ENCODE data around the gene RNU6-9. TPM values are rescaled to one million over a fixed set of nuclear protein-coding genes. Genes with fewer than 3 reads are reported as not detected.
A peak's percentile ranks its signal among the peaks of the same experiment; 100 is the strongest.

Gene RNU6-9
- total RNA-seq, 4 donors from 2014 or later: not detected

DNA sequence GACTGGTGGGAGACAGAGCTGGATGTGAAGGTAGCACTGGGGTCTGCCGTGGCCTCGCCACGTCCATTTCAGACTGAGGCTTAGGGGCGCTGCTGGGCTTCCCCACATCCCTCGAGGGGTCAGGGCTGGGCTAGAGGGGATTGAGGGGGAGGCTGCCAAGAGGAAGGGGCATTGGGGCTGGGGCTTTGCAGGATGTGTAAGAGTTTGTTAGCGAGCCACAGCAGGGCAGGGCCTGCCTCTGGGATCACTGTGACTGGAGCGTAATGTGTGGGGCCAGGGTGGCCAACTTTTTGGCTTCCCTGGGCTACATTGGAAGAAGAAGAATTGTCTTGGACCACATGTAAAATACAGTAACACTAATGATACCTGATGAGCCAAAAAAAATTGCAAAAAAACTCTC lies 46.6 kb downstream of the RNU6-9 start:
- Histone ChIP-seq H3K4me1 (peaks cover 49% of the 10 kb centered on the region), H3K27ac (no peak overlapping the region), H3K9me3 (no peaks in the 10 kb centered on the region), H3K4me3 (no peak overlapping the region), H3K36me3 (no peaks in the 10 kb centered on the region), H3K27me3 (no peaks in the 10 kb centered on the region)
- TF ChIP-seq POLR2AphosphoS5 (IDR thresholded peaks at IDR 0.05) (no peak), POLR2A (IDR thresholded peaks at IDR 0.05) (no peak), EP300 (IDR thresholded peaks at IDR 0.05) (no peak)
- TF ChIP-seq, protein P1, sequence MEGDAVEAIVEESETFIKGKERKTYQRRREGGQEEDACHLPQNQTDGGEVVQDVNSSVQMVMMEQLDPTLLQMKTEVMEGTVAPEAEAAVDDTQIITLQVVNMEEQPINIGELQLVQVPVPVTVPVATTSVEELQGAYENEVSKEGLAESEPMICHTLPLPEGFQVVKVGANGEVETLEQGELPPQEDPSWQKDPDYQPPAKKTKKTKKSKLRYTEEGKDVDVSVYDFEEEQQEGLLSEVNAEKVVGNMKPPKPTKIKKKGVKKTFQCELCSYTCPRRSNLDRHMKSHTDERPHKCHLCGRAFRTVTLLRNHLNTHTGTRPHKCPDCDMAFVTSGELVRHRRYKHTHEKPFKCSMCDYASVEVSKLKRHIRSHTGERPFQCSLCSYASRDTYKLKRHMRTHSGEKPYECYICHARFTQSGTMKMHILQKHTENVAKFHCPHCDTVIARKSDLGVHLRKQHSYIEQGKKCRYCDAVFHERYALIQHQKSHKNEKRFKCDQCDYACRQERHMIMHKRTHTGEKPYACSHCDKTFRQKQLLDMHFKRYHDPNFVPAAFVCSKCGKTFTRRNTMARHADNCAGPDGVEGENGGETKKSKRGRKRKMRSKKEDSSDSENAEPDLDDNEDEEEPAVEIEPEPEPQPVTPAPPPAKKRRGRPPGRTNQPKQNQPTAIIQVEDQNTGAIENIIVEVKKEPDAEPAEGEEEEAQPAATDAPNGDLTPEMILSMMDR (IDR thresholded peaks at IDR 0.05): no peak
- WGBS: 96% methylated on average over 7 of the region's 7 CpGs
- no peak for DNase-seq (ENCODE audit: low spot score in 2 of 2)

DNA sequence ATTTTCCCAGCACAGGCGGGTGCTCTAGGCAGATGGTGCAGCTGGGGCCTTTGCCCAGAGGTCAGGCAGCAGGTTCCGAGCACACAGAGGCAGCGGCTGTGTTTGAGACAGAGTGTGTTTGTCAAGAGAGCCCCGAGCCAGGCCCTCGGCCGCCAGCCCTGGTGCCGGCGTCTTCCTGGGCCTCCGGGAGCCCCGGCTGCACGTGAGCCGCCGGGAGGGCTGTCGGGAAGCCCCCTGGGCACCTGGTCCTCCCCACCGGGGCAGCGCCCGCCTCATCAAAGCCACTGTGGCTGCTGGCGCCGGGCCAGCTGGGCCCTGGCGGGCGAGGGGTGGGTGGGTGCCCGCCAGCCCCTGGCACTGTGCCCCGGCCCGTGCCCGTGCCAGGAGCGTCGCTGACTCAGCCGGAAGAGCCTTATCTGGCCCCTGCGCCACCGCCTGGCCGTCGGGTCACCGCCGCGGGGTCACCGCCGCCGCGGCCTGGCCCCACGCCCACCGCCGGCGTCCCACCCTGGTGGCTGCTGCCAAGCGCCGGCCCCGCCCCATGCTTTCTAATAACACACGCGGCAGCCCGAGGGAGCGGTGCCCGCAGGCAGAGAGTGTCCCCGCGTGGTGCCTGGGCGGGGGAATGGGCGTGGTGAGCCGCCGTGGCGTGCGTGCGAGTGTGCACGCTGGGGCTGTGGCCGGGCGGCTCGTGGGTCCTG lies 47.5 kb downstream of the RNU6-9 start:
- H3K36me3 ChIP-seq: no peaks in the 10 kb centered on the region
- H3K27ac ChIP-seq: peak overlapping the region; percentile 78
- DNase-seq (ENCODE audit: low spot score in 2 of 2): peak; percentile 89 to 90
- 0% methylated on average over 1 of the region's 64 CpGs for WGBS
- peak overlapping the region; percentile 38 for H3K4me3 ChIP-seq
- peaks cover 45% of the 10 kb centered on the region for H3K4me1 ChIP-seq
- no peak for TF ChIP-seq POLR2A (IDR thresholded peaks at IDR 0.05)
- peak in 1 of 3 donors; percentile 45 for TF ChIP-seq POLR2AphosphoS5 (IDR thresholded peaks at IDR 0.05)
- H3K9me3 ChIP-seq: no peaks in the 10 kb centered on the region
- H3K27me3 ChIP-seq: no peaks in the 10 kb centered on the region

- peak overlapping the region; percentile 38 for H3K4me3 ChIP-seq
- H3K9me3 ChIP-seq: no peaks in the 10 kb centered on the region
- no peak for DNase-seq (ENCODE audit: low spot score in 2 of 2)
- no peaks in the 10 kb centered on the region for H3K36me3 ChIP-seq
- peaks cover 45% of the 10 kb centered on the region for H3K4me1 ChIP-seq
- H3K27ac ChIP-seq: peak overlapping the region; percentile 78
- WGBS: 61% methylated on average over 32 of the region's 45 CpGs
- H3K27me3 ChIP-seq: no peaks in the 10 kb centered on the region
- TF ChIP-seq POLR2AphosphoS5 (IDR thresholded peaks at IDR 0.05): no peak
- no peak for TF ChIP-seq POLR2A (IDR thresholded peaks at IDR 0.05)
- TF ChIP-seq EP300 (IDR thresholded peaks at IDR 0.05): no peak
Observed at GRCh38 chr19:941292-942132, 48.2 kb downstream of the RNU6-9 start.

- Histone ChIP-seq H3K27me3 (no peaks in the 10 kb centered on the region), H3K4me3 (no peak overlapping the region), H3K27ac (no peak overlapping the region), H3K9me3 (no peaks in the 10 kb centered on the region), H3K36me3 (no peaks in the 10 kb centered on the region), H3K4me1 (peaks cover 45% of the 10 kb centered on the region)
- 98% methylated on average over 11 of the region's 32 CpGs for whole genome bisulfite sequencing
- TF ChIP-seq POLR2A (IDR thresholded peaks at IDR 0.05) (no peak), EP300 (IDR thresholded peaks at IDR 0.05) (no peak), POLR2AphosphoS5 (IDR thresholded peaks at IDR 0.05) (no peak)
- TF ChIP-seq, protein P1 (IDR thresholded peaks at IDR 0.05): no peak
- no peak for DNase-seq (ENCODE audit: low spot score in 2 of 2)
Observed at GRCh38 chr19:942133-942645, 48.9 kb downstream of the RNU6-9 start.

Other genes starting within 250 kb of the RNU6-9 start
- 100 to 1,000 TPM in 3 of 4 donors, 10 to 100 TPM in 1; 96.0 to 118 (median 106) TPM for gene RNF126, start 230.3 kb upstream of the RNU6-9 start, total RNA-seq
- 10 to 100 TPM; 19.6 to 61.4 (median 59.0) TPM for gene FSTL3, start 217.1 kb upstream of the RNU6-9 start, total RNA-seq
- not detected for gene PRSS57, start 198.0 kb upstream of the RNU6-9 start, total RNA-seq
- gene PALM, start 184.5 kb upstream of the RNU6-9 start, total RNA-seq: 10 to 100 TPM; 19.4 to 45.4 (median 24.2) TPM
- 1 to 10 TPM in 2 of 4 donors, under 1 TPM in 1, not detected in 1; 0.60 to 6.5 (median 2.0) TPM for gene MISP, start 142.4 kb upstream of the RNU6-9 start, total RNA-seq
- gene PTBP1, start 96.0 kb upstream of the RNU6-9 start, total RNA-seq: 100 to 1,000 TPM; 152 to 227 (median 174) TPM
- not detected for gene PLPPR3, start 71.5 kb upstream of the RNU6-9 start, total RNA-seq
- under 1 TPM in 1 of 4 donors, not detected in 3; 0.79 TPM for gene AZU1, start 65.6 kb upstream of the RNU6-9 start, total RNA-seq
- not detected for gene PRTN3, start 52.5 kb upstream of the RNU6-9 start, total RNA-seq
- under 1 TPM in 1 of 4 donors, not detected in 3; 0.79 TPM for gene ELANE, start 41.2 kb upstream of the RNU6-9 start, total RNA-seq
- 100 to 1,000 TPM; 195 to 332 (median 294) TPM for gene CFD, start 33.8 kb upstream of the RNU6-9 start, total RNA-seq
- 10 to 100 TPM; 45.1 to 63.9 (median 57.0) TPM for gene MED16, start 297 bp upstream of the RNU6-9 start, total RNA-seq
- 10 to 100 TPM; 41.3 to 58.3 (median 51.2) TPM for gene R3HDM4, start 19.7 kb downstream of the RNU6-9 start, total RNA-seq
- under 1 TPM in 1 of 4 donors, not detected in 3; 0.29 TPM for gene KISS1R, start 23.8 kb downstream of the RNU6-9 start, total RNA-seq
- 1 to 10 TPM; 4.7 to 7.5 (median 6.1) TPM for gene ARID3A, start 32.6 kb downstream of the RNU6-9 start, total RNA-seq
- gene WDR18, start 90.9 kb downstream of the RNU6-9 start, total RNA-seq: 10 to 100 TPM; 25.0 to 52.6 (median 42.2) TPM
- gene GRIN3B, start 106.9 kb downstream of the RNU6-9 start, total RNA-seq: 1 to 10 TPM in 1 of 4 donors, under 1 TPM in 1, not detected in 2; 0.13 to 1.1 TPM
- 100 to 1,000 TPM; 165 to 349 (median 243) TPM for gene TMEM259, start 127.6 kb downstream of the RNU6-9 start, total RNA-seq
- not detected for gene RNU6-2, start 128.0 kb downstream of the RNU6-9 start, total RNA-seq
- gene CNN2, start 133.1 kb downstream of the RNU6-9 start, total RNA-seq: 10 to 100 TPM; 44.0 to 75.1 (median 68.4) TPM
- gene ABCA7, start 146.6 kb downstream of the RNU6-9 start, total RNA-seq: 10 to 100 TPM; 29.8 to 97.6 (median 47.5) TPM
- 10 to 100 TPM; 11.5 to 13.4 (median 12.6) TPM for gene ARHGAP45, start 173.7 kb downstream of the RNU6-9 start, total RNA-seq
- gene POLR2E, start 201.9 kb downstream of the RNU6-9 start, total RNA-seq: 100 to 1,000 TPM in 3 of 4 donors, 10 to 100 TPM in 1; 84.1 to 142 (median 111) TPM
- 100 to 1,000 TPM; 267 to 359 (median 344) TPM for gene GPX4, start 210.5 kb downstream of the RNU6-9 start, total RNA-seq

All from suprapubic skin (tissue), 4 donors.